Ammon's horn (tissue), 1 donor: ENCODE data around the gene TBC1D24.
A peak's percentile ranks its signal among the peaks of the same experiment; 100 is the strongest.

Source experiments
- DNase-seq: peaks from one replicate; pipeline ENCODE4 v3.0.0-alpha.2; 2016; ENCODE audit warnings: low spot score

Gene TBC1D24

DNA sequence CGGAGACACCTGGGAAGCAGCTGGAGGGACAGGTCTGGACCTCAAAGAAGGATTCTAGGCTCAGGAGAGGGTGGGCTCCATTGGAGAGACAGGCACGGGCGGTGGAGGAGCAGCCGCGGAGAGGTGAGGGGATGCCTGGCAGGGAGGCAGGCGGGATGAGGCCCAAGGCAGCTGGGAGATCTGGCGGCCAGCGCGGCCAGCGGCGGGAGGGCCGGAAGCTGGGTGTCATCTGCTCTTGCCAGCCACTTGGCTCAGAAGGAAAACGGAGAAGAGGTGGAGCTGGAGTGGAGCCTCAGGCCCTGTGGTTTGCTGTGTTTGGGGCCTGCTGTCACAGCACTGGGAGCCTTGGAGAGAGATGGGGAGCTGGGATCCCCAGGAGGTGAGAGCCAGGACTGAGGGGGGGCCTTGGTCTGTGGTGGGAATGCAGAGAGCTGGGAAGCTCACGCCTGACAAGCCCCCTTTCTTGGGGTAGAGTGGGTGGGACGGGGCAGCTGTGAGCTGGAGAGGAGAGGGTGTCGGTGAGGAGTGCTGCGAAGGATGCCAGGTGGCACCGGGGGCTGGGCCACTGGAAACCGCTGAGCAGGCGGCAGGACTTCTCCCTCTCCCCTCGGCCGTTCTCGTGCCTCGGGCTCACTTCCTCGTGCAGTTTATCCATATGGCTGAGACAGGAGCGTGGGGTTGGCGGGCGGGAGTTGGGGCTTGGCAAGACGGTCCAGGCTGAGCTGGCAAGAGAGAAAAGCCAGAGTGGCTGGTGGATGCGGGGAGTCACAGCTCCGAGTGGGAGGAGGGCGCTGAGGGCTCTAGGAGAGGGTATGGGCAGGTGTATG lies 8.0 kb downstream of the TBC1D24 start:
- peak; percentile 67 for DNase-seq

DNA sequence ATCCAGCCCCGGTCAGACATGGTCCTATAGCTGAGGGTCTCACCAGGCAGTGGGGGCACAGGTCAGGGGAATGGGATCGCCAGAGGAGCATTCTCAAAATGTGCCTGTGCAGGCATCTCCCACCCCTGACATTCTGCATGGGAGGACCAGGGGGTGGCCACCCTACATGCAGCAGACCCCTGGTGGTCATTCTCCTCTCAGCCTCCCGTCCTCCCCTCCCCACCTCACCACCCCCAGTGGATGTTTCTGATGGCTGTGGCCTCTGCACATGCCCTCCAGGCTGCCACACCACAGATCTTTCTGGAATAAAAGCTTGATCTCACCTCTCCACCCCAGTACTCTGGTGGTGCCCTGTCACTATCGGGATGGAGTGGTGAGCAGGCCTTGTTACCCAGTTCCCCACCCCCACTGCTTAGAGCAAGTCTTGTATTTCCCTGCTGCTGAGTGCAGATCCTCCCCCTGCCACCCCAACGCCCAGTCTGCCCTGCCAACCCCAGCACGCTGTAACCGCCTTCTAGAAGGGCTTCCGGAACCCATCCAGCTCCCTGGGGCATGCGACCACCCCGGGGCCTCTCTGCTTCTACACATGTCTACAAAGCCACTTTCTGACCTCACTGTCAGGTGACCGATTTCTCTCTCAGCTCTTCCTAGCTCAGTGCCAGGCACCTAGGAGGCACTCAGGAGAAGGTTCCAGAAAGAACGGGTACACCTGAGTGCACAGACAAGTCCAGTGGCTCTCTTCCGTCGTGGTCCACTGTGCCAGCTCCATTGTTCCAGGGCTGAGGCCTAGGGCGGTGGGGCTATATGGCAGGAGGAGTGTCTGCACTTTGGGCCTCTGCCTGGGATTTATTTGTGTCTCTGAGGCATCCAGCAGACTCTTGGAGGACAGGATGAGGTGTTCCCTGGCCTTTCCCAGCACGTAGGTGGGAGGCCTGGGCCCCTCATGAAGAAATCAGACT lies 9.3 kb downstream of the TBC1D24 start:
- DNase-seq: no peak

DNA sequence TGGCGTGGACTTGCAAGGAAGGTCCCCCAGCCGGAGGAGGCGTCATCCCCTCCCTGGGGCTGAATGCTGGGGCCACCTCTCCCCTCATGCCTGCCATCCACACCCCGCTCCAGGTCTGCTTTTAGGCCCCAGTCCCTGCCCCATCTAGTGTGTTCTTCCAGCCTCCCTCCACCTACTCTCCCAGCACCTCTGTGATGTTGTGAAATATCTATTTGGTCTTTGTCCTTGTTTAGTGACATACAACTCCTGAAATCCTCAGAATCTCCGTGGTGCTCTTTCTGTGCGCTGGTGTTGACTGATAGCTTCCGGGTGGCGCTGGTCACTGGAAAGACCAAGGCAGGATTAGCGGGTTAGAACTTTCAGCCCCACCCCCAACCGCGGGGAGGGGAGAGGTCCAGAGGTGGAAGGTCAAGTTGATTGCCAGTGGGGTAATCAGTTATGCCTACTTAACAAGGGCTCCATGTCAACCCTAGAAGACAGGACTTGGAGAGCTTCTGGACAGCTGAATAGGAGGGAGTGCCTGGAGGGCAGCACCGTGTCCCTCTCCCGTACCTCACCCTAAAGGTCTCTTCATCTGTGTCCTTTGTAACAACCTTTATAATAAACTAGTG lies 10.1 kb downstream of the TBC1D24 start:
- DNase-seq: no peak

DNA sequence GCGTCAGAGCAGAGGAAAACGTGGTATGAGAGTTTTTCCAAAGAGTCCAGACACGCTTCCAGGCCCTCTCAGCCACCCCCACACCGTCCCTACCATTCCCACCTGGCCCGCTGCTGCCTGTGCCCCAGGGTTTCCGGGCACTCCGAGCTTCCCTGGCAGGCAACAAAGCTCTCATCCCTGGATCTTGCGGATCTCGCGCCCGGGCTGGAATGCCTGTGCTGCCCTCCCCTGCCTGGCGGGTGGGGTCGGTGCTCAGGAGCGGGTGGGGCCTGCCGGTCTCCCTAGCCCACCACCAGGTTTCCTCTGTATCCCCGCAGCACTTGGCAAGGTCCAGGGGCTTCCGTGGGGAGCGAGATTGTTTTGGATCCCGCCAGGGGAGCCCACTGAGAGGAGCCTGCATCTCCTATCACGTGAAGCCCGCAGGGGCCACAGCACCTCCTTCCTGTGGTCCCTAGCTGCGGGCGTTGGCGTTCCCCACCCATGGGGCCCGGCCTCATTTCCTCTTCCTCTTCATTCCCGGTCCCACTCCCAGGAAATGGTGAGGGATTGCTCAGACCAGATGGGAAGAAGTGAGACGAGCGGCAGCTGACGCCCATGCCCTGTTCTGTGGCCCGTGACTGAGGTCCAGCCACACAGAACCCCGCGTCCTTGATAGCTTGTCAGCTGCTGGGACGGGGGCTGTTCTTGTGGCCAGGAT lies 11.0 kb downstream of the TBC1D24 start:
- DNase-seq: no peak

DNA sequence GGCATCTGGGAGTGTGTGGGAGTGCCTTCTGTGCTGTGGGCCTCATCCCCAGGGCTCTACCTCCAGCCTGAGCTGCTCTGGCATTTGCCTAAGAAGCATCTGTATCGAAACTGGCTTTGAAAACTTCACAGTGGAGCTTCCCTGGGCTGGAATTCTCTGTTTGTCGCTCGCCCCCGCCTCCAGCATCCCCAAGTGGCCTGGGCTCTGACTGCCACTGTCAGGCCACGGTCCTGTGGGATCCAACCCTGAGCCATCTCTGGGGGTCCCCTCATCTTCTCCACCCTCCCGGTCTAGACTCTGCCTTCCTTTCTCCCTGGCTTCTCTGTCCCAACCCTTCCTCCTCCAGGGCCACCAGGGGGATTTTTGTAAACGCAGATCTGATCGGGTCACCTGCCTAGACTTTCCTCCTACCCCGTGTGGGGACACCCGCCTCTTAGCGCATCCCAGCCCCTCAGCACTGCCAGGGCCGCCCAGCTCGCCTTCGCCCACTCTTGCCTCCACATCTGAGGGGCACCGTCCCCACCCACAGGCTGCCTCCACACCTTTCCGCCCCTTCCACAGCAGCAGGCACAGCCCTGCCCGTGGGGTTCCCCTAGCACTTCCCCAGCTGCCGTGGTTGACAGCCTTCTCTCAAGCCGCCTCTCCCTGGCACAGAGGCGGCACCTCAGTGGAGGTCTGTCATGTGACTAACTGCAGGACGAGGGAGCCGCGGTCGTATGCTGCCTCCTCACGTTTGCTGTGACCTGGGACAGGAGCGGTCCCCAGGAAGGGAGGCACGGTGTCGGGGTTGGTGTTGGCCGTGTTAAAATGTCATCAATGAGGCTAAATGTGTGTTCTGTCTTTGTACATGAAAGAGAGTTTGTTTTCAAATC lies 12.0 kb downstream of the TBC1D24 start:
- DNase-seq: peak; percentile 82

DNA sequence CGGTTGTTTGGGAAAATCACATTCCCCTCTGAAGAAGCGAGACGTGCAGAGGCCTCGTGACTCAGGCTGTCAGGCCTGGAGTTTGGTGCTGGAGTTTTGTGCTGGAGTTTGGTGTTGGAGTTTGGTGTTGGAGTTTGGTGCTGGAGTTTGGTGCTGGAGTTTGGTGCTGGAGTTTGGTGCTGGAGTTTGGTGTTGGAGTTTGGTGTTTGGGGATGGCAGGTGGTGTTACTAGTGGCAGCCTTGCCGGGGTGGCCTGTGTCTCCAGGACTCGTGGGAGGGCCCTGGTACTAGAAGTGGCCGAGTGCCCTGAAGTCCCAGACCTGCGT lies 12.6 kb downstream of the TBC1D24 start:
- no peak for DNase-seq

DNA sequence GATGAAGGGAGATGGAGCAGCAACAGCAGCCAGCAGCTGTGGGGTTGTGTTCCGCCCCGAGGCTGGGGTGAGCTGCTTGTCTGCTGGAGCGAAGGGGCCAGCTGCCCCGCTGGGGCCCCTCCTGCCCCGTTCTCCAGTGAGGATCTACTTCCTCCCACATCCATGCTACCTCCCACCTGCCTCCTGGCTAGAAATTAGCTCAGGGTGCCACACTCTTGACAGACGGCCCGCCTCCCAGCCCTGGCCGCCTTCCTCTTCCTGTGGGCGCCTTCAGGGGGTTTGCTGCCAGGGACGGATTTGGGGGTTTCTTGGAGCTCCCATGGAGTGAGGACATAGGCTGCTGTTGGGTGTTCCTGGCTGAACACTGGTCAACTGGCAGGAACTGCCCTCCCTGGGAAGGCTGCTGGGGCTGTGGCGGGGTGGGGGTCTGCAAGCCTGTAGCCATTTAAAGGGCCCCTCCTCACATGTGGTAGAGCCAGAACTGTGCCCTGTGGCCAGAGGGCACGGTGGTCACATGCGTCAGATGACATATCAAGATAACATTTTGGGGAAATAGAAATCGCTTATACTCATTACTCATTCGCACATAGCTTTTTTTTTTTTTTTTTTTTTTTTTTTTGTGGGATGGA lies 13.1 kb downstream of the TBC1D24 start:
- DNase-seq: no peak

DNA sequence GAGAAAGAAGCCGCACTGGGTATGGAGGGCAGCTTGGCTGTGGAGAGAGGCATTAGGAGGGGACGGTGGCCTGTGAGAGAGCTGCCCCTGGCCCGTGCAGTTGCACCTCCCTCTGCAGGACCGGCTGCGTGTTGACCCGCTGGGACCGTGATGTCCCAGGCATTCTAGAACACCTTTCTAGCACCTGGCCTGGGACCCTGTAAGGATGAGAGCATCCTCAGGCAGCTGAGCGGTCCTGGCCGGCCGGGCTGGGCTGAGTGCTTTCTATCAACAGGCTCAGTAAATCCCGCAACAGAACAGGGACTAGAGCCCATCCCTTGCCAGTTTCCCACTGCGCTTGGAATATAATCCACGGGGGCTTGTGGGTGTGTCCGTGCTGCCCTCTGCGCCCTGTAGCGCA lies 14.7 kb downstream of the TBC1D24 start:
- no peak for DNase-seq

DNA sequence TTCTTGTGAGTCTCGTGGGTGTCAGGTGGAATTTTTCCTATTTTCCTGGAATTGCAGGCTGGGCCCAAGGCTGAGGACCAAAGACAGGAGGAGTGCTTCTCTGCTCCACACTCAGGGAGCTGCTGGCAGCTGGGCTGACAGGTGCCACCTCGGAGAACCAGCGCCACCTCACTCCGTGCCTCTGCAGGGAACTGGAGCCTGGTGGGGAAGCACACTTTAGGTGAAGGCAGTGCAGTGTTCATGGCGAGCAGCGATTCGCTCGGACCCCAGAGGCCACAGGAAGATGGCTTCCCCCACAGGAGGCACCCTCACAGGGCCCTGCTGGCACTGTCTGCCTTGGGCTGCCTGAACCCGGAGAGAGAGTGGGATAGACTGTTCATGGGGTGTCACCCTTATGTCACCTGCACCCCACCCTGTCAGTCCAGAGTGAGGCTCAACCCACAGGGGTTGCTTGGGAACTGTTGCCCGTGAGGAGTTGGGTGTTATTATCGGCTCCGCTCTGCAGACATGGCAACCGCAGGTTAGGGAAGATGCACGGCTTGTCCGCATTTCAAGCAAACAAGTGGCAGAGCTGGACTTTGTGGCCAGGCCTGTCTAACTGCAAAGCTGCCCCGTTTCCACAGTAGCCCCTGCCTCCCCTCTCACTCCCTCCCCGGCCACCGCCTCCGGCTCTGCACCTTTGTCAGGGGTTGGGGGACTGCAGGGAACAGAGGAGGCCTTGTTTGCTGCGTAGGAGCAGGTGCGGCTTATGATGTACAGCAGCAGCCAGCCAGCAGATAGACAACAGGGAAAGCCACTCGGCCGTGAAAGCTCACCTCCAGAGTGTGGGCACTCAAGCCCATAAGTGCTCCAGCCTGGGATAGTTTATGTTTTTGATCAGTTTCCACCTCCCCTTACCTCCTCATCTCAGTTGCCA lies 15.5 kb downstream of the TBC1D24 start:
- DNase-seq: no peak

DNA sequence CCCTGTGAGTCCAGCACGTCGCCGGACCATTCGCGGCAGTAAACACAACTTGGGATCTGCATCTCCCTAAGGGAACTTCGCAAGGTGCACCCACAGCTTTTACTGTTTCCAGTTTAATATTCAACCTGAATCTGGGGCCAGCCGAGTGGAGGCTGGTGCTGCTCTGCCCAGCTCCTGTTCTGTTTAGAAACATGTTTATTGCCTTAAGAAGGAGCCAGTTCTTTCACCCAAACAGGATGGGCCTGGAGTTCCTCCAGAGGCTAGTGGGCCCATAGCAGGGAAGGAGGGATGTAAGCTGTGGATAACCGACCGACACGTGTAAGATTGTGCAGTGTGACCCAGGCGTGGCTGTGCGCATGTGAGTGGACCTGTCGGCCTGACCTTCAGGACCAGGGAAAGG lies 17.4 kb downstream of the TBC1D24 start:
- no peak for DNase-seq

DNA sequence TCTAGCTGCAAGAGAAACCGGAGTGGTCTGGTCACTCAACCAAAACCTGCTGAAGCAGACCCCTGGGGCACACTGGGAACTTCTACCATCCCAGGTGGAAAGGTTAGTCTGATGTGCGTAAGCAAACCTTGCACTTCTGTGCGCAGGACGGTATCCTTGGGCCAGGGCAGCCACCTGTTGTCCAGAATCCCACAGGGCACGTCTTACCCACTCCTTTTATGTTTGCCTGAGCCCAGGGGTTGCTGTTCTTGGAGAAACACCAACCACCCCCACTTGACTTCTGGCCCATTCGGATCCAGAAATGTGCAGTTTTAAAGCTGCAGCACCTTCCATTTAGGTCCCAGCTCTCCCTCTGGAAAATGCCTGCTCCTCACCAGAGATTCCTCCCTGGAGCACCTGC lies 18.7 kb downstream of the TBC1D24 start:
- DNase-seq: no peak

DNA sequence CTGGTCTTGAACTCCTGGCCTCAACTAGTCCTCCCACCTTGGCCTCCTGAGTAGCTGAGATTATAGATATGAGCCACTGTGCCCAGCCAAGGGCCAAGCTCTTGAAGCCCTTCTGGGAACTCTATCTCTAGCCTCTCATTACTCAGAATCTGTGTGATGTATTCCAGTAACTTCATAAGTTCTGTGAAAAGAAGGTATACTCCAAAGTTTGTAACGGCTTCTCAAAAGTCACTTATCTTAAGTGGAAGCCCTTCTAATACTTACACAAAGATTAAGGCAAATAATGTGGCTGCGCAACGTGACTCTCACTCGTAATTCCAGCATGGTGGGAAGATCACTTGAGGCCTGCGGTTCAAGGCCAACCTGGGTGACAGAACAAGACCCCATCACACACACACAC lies 19.7 kb downstream of the TBC1D24 start:
- DNase-seq: no peak

DNA sequence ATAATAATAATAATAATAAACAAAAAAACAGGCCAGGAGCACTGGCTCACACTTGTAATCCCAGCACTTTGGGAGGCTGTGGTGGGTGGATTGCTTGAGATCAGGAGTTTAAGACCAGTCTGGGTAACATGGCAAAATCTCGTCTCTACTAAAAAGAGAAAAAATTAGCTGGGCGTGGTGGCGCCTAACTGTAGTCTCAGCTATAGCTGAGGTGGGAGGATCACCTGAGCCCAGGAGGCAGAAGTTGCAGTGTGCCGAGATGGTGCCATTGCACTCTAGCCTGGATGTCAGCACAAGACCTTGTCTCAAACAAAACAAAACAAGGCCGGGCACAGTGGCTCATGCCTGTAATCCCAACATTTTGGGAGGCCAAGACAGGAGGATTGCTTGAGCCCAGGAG lies 20.1 kb downstream of the TBC1D24 start:
- DNase-seq: no peak

DNA sequence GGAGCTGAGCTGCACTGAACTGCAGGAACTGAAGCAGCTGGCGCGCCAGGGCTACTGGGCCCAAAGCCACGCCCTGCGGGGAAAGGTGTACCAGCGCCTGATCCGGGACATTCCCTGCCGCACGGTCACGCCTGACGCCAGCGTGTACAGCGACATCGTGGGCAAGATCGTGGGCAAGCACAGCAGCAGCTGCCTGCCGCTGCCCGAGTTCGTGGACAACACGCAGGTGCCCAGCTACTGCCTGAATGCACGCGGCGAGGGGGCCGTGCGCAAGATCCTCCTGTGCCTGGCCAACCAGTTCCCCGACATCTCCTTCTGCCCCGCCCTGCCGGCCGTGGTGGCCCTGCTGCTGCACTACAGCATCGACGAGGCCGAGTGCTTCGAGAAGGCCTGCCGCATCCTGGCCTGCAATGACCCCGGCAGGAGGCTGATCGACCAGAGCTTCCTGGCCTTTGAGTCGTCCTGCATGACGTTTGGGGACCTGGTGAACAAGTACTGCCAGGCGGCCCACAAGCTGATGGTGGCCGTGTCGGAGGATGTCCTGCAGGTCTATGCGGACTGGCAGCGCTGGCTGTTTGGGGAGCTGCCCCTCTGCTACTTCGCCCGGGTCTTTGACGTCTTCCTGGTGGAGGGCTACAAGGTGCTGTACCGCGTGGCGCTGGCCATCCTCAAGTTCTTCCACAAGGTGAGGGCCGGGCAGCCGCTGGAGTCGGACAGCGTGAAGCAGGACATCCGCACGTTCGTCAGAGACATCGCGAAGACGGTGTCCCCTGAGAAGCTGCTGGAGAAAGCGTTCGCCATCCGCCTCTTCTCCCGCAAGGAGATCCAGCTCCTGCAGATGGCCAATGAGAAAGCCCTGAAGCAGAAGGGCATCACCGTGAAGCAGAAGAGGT lies 21.5 kb downstream of the TBC1D24 start:
- no peak for DNase-seq

DNA sequence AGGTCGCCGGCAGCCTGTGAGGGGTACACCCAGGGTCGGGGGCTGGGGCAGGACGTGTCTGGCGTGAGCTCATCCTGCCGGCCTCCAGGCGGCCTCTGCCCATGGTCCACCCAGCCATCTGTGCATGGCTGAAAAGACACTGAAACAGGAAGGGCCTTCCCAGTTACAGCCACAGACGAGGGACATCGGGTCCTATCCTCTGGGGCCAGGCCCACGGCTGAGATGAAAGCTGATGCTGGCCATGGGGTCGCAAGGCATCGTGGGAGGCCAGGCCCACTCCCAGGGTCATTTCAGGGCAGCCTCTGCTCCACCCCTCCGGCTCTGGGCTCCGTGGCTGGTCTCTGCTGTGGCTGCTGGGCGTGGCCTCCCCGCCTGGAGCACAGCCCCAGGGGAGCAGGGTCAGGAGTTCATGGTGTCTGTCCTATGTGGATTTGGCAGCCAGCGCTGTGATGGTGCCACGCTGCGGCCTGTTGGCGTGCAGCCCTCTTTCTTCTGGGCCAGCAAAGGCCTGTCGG lies 22.2 kb downstream of the TBC1D24 start:
- no peak for DNase-seq

DNA sequence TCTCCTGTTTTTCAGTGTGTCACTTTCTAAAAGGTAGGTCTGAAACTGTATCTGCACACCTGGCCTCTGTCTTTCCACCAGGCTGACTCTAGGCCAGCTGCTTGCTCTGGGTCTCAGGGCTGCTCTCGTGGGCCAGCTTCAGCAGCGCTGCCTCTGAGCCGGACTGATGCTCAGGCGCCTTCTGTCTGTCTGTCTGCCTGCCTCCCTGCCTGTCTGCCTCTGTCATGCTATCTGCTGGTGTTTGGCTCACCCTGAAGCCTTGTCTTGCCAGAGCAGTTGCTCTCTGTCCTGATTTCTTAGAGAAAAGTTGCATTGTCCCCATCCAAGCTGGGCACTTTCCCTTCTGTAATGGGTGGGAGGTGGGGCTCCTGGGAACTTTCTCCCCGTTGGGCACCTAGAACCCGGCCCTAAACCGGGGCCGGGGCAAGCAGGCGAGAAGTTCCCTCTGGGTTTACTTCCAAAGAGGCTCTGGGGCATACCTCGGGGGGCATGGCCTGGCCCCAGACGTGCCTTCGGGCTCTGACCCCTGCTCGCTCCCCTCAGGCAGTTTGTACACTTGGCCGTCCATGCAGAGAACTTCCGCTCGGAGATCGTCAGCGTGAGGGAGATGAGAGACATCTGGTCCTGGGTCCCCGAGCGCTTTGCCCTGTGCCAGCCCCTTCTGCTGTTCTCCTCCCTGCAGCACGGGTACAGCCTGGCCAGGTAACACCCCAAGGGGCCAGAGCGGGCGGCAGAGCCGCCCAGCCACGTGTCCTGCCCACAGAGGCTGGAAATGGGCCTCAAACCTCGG lies 23.0 kb downstream of the TBC1D24 start:
- no peak for DNase-seq

DNA sequence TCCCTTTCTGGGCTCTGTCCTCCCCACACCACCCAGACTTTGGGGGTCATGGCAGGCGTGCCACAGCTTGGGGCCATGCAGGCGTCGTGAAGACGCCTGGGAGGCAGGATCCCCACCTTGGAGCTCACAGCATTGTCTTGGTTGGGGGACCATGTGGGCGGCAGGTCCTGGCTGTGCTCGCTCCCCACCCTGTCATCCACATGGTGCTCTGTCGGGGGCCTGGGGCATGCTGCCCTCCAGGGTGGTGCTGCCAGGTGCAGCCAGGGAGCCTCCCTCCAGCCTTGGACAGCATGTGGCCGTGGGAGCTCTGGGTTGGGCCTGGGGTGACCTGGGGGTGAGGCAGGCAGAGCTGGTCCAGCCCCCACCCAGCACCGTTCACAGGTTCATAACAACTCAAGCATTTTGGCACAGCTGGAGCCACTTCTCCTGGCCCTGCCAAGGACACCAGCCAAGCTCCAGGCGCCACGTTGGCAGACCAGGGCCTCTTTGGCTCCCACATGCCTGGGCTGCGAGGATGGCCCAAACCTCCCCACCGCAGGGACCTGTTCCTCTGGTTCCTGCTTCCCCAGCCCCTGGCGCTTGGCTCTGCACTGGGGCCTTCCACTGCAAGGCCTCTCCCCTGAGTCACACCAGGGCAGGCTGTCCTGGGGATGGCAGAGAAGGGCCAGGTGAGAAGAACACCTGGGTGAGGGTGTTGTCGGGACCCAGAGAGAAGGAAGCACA lies 23.8 kb downstream of the TBC1D24 start:
- DNase-seq: no peak
